Measurements from ENCODE around the gene PRKCZ. TPM values are rescaled to one million over a fixed set of nuclear protein-coding genes. Genes with fewer than 3 reads are reported as not detected.

The PRKCZ gene
- total and polyA plus RNA-seq, 9 of the 15 experiments (the other 6 are each of a cell fraction or from before 2014, with no cell fraction given), result 0.07 to 3.1 (median 1.3) TPM

- no peak for TF ChIP-seq ZBTB5 (IDR thresholded peaks at IDR 0.05)
- no peak; the same call in 1 of the 2 replicates for TF ChIP-seq TCF3 (CRISPR knock-in tag; IDR thresholded peaks at IDR 0.05)
- TF ChIP-seq SRF (CRISPR knock-in tag; IDR thresholded peaks at IDR 0.05), result peak in 1 of 2 experiments; percentile 22; a peak in 1 of 4 replicates
- no peak; the same call in 1 of the 2 replicates for TF ChIP-seq CREB3 (tag; conservative IDR thresholded peaks at IDR 0.05; ENCODE audit: low read depth)
- TF ChIP-seq ZNF407 (IDR thresholded peaks at IDR 0.05; ENCODE audit: low read depth), result no peak
- TF ChIP-seq SIN3A (IDR thresholded peaks at IDR 0.05; ENCODE audit: borderline replicate concordance in 2 of 2, control insufficient read depth in 1 of 2, low read depth in 2 of 2, low read length in 2 of 2), result no peak
- TF ChIP-seq POLR2AphosphoS2 (IDR thresholded peaks at IDR 0.05; ENCODE audit: low read length), result no peak
- TF ChIP-seq ZNF551 (CRISPR knock-in tag; IDR thresholded peaks at IDR 0.05), result no peak
- no peak for TF ChIP-seq ZBTB34 (CRISPR knock-in tag; IDR thresholded peaks at IDR 0.05)
- TF ChIP-seq CREB3L1 (IDR thresholded peaks at IDR 0.05; ENCODE audit: borderline replicate concordance, low read depth), result no peak
Measured at GRCh38 chr1:2212532-2213491, 162.6 kb downstream of the PRKCZ start (continued).
